Measurements from ENCODE around the gene SCFD2. TPM values are rescaled to one million over a fixed set of nuclear protein-coding genes. Genes with fewer than 3 reads are reported as not detected.

Gene SCFD2
- total RNA-seq, 1 experiment from 2014 or later: 12.4 TPM

DNA sequence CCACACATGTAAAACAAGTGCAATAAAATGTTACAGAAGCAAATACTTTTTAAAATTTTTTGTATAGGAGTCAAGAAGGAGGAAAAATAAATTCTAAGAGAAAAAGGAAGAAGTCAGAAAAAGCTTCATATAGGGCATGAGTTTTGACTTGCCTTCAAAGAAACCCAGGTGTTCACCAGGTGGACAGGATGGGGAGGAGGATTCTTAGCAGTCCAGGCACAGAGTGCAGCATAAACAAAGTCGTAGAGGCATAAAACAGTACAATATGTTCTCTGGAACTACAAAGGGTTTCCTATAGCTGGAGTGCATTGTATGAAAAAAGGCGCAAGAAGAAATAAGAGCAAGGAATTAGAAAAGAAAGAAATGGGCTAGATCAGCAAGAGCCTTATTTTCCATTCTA is 1.9 kb upstream of the SCFD2 start:
- ATAC-seq (no peak), DNase-seq (ENCODE audit: low spot score) (no peak)
- Mint-ChIP-seq H3K9me3 (peaks cover 6% of the 10 kb centered on the region; the same call in 1 of the 2 replicates), H3K27me3 (ENCODE audit: low read depth) (peaks cover 66% of the 10 kb centered on the region), H3K4me1 (peaks cover 15% of the 10 kb centered on the region), H3K36me3 (no peaks in the 10 kb centered on the region), H3K27ac (no peak overlapping the region), H3K4me3 (no peak overlapping the region)
- POLR2A ChIA-PET: no interaction called here
- CTCF ChIA-PET: no interaction called here
- no peak for TF ChIP-seq HMGA2 (CRISPR knock-in tag; IDR thresholded peaks at IDR 0.05)
- no peak for TF ChIP-seq RELA (CRISPR knock-in tag; IDR thresholded peaks at IDR 0.05; ENCODE audit: borderline replicate concordance)
- no peak for TF ChIP-seq NFATC4 (CRISPR knock-in tag; IDR thresholded peaks at IDR 0.05)

DNA sequence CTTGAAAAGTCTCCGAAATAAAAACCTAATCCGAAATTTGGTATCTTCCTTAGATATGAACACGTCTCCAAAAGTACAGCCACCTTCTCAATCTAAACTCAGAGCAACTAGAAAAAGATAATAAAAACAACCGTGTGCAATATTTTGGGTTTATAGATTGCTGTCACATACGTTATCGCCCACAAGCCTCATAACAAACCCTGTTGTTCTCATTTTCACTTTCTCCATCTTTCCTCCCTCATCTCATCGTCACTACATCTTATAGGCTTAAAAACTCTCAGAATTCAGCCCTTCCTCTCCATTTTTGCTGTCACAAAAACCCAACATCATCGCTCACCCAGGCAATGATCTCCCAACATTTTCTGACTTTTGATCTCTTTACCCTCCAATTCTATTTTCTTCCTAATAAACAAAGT is 448 bp upstream of the SCFD2 start:
- no peak for DNase-seq (ENCODE audit: low spot score)
- ATAC-seq: no peak
- ChIA-PET POLR2A (interaction anchor here (0.6 kb wide), 1 partner anchor 8 kb away, joined by 4 read pairs; no protein-coding TSS in a partner anchor), CTCF (interaction anchor here (1.0 kb wide), 2 partner anchors 53 to 455 kb away, joined by 3 to 4 read pairs; no protein-coding TSS in a partner anchor)
- Mint-ChIP-seq H3K4me1 (peaks cover 15% of the 10 kb centered on the region), H3K27ac (peak overlapping the region; percentile 93), H3K4me3 (peak overlapping the region; percentile 90), H3K36me3 (no peaks in the 10 kb centered on the region), H3K9me3 (peaks cover 6% of the 10 kb centered on the region; the same call in 1 of the 2 replicates), H3K27me3 (ENCODE audit: low read depth) (peaks cover 53% of the 10 kb centered on the region)
- TF ChIP-seq, protein P1, sequence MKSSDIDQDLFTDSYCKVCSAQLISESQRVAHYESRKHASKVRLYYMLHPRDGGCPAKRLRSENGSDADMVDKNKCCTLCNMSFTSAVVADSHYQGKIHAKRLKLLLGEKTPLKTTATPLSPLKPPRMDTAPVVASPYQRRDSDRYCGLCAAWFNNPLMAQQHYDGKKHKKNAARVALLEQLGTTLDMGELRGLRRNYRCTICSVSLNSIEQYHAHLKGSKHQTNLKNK (CRISPR knock-in tag; IDR thresholded peaks at IDR 0.05): no peak
- no peak for TF ChIP-seq RELA (CRISPR knock-in tag; IDR thresholded peaks at IDR 0.05; ENCODE audit: borderline replicate concordance)
- no peak for TF ChIP-seq FOXP4 (CRISPR knock-in tag; IDR thresholded peaks at IDR 0.05)
- TF ChIP-seq, protein P2, sequence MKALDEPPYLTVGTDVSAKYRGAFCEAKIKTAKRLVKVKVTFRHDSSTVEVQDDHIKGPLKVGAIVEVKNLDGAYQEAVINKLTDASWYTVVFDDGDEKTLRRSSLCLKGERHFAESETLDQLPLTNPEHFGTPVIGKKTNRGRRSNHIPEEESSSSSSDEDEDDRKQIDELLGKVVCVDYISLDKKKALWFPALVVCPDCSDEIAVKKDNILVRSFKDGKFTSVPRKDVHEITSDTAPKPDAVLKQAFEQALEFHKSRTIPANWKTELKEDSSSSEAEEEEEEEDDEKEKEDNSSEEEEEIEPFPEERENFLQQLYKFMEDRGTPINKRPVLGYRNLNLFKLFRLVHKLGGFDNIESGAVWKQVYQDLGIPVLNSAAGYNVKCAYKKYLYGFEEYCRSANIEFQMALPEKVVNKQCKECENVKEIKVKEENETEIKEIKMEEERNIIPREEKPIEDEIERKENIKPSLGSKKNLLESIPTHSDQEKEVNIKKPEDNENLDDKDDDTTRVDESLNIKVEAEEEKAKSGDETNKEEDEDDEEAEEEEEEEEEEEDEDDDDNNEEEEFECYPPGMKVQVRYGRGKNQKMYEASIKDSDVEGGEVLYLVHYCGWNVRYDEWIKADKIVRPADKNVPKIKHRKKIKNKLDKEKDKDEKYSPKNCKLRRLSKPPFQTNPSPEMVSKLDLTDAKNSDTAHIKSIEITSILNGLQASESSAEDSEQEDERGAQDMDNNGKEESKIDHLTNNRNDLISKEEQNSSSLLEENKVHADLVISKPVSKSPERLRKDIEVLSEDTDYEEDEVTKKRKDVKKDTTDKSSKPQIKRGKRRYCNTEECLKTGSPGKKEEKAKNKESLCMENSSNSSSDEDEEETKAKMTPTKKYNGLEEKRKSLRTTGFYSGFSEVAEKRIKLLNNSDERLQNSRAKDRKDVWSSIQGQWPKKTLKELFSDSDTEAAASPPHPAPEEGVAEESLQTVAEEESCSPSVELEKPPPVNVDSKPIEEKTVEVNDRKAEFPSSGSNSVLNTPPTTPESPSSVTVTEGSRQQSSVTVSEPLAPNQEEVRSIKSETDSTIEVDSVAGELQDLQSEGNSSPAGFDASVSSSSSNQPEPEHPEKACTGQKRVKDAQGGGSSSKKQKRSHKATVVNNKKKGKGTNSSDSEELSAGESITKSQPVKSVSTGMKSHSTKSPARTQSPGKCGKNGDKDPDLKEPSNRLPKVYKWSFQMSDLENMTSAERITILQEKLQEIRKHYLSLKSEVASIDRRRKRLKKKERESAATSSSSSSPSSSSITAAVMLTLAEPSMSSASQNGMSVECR (CRISPR knock-in tag; IDR thresholded peaks at IDR 0.05; ENCODE audit: borderline replicate concordance): no peak
- TF ChIP-seq GTF2I (CRISPR knock-in tag; conservative IDR thresholded peaks at IDR 0.05): no peak
- TF ChIP-seq ZNF281 (CRISPR knock-in tag; IDR thresholded peaks at IDR 0.05): no peak
- TF ChIP-seq, protein P3, sequence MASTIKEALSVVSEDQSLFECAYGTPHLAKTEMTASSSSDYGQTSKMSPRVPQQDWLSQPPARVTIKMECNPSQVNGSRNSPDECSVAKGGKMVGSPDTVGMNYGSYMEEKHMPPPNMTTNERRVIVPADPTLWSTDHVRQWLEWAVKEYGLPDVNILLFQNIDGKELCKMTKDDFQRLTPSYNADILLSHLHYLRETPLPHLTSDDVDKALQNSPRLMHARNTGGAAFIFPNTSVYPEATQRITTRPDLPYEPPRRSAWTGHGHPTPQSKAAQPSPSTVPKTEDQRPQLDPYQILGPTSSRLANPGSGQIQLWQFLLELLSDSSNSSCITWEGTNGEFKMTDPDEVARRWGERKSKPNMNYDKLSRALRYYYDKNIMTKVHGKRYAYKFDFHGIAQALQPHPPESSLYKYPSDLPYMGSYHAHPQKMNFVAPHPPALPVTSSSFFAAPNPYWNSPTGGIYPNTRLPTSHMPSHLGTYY (CRISPR knock-in tag; IDR thresholded peaks at IDR 0.05): no peak
- no peak for TF ChIP-seq ETV6 (CRISPR knock-in tag; IDR thresholded peaks at IDR 0.05)
- TF ChIP-seq MAX (CRISPR knock-in tag; IDR thresholded peaks at IDR 0.05): no peak
- TF ChIP-seq NR3C1 (CRISPR knock-in tag; conservative IDR thresholded peaks at IDR 0.05; ENCODE audit: low read depth): no peak
- TF ChIP-seq, protein P4, sequence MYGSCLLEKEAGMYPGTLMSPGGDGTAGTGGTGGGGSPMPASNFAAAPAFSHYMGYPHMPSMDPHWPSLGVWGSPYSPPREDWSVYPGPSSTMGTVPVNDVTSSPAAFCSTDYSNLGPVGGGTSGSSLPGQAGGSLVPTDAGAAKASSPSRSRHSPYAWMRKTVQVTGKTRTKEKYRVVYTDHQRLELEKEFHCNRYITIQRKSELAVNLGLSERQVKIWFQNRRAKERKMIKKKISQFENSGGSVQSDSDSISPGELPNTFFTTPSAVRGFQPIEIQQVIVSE (CRISPR knock-in tag; IDR thresholded peaks at IDR 0.05; ENCODE audit: borderline replicate concordance): no peak
- no peak for TF ChIP-seq SP1 (CRISPR knock-in tag; conservative IDR thresholded peaks at IDR 0.05)
- TF ChIP-seq FOXP1 (CRISPR knock-in tag; IDR thresholded peaks at IDR 0.05; ENCODE audit: borderline replicate concordance): no peak
- no peak for TF ChIP-seq ZBTB43 (CRISPR knock-in tag; IDR thresholded peaks at IDR 0.05)
- no peak for TF ChIP-seq TP53 (CRISPR knock-in tag; IDR thresholded peaks at IDR 0.05)
- TF ChIP-seq ESRRA (CRISPR knock-in tag; IDR thresholded peaks at IDR 0.05; ENCODE audit: borderline replicate concordance): no peak
- no peak for TF ChIP-seq ZNF425 (CRISPR knock-in tag; conservative IDR thresholded peaks at IDR 0.05)

All from WTC11 (cell line).